Measurements from ENCODE around the gene DOCK3. TPM values are rescaled to one million over a fixed set of nuclear protein-coding genes. Genes with fewer than 3 reads are reported as not detected.

Gene DOCK3
- total and polyA plus RNA-seq, 2 of the 4 experiments (the other 2 are of a cell fraction) = under 0.01 to 0.12 TPM

DNA sequence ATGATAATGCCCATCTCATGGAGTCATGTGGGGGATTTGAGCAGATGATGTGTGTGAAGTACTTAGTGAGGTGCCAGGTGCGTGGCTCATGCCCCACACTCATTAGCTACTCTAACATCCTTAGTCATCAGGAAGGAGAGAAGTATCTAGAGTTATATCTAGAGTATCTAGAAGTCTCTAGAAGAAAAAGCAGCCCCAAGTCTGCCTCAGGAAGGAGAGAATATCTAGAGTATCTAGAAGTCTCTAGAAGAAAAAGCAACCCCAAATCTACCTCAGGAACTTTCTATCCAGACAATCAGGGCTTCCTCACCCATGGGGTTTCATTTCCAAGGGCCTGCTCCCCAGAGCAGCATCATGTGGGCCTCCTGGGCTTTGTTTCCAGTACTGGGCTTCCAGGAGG, 24.7 kb upstream of the DOCK3 start:
- intact Hi-C loops (cut with micrococcal nuclease) (no loop called here), in situ Hi-C loops (cut with MboI; ENCODE audit: low sequenced_read_pairs) (no loop called here), dilution Hi-C loops (cut with HindIII; ENCODE audit: low sequenced_read_pairs, unreplicated experiment) (no loop called here)
- no peak overlapping the region for H3K56ac ChIP-seq (ENCODE audit: extremely low read depth, insufficient read depth, low read length)
- no peaks in the 10 kb centered on the region; the same call in 1 of the 2 replicates for H3K27me3 ChIP-seq (ENCODE audit: control insufficient read depth, insufficient read depth, low read length)
- ATAC-seq (ENCODE audit: low read depth) (no peak), DNase-seq (no peak)
- H3K79me1 ChIP-seq (ENCODE audit: low read depth in 1 of 2, low read length in 2 of 2) = no peaks in the 10 kb centered on the region
- H3K36me3 ChIP-seq (ENCODE audit: control insufficient read depth, insufficient read depth, low read length) = no peaks in the 10 kb centered on the region; the same call in 1 of the 2 replicates
- no peak overlapping the region for H2AFZ ChIP-seq (replicated peaks; ENCODE audit: low read length, poor library complexity)
- CTCF ChIA-PET = no interaction called here
- H3K4me3 ChIP-seq (ENCODE audit: insufficient read depth, low read depth, low read length) = no peak overlapping the region
- H3K27ac ChIP-seq (ENCODE audit: insufficient read depth, low read length) = no peak overlapping the region
- TF ChIP-seq CEBPB (IDR thresholded peaks at IDR 0.05; ENCODE audit: low read depth, low read length) (no peak), NFE2L2 (IDR thresholded peaks at IDR 0.05; ENCODE audit: low read depth, low read length) (no peak), CTCF (conservative IDR thresholded peaks at IDR 0.05; ENCODE audit: low read depth, low read length) (no peak), MAZ (IDR thresholded peaks at IDR 0.05; ENCODE audit: borderline replicate concordance, low read depth, low read length) (no peak)
- H2BK20ac ChIP-seq (ENCODE audit: low read depth, low read length) = no peak overlapping the region
- no peaks in the 10 kb centered on the region; the same call in 1 of the 2 replicates for H4K20me1 ChIP-seq (ENCODE audit: insufficient read depth, low read length)
- no peak overlapping the region for H3K14ac ChIP-seq (replicated peaks; ENCODE audit: low read depth, low read length)
- H2AK9ac ChIP-seq (replicated peaks; ENCODE audit: low read depth, low read length, poor library complexity) = no peak overlapping the region
- no peak overlapping the region for H2BK5ac ChIP-seq (ENCODE audit: low read depth, low read length, poor library complexity, severe bottlenecking)
- H3K9me3 ChIP-seq (ENCODE audit: control insufficient read depth, insufficient read depth, low read length) = no peaks in the 10 kb centered on the region
- H3K9ac ChIP-seq (ENCODE audit: low read depth, low read length) = no peak overlapping the region
- POLR2A ChIA-PET (ENCODE audit: unreplicated experiment) = no interaction called here
- no peaks in the 10 kb centered on the region for H3K9me1 ChIP-seq (ENCODE audit: insufficient read depth, low read length)
- no peaks in the 10 kb centered on the region for H3K4me1 ChIP-seq (ENCODE audit: control insufficient read depth, insufficient read depth, low read length)
- H2BK15ac ChIP-seq (ENCODE audit: low read depth, low read length) = no peak overlapping the region
- H3K4ac ChIP-seq (ENCODE audit: low read depth, low read length) = no peak overlapping the region
- no CpG with 5 or more reads among the region's 1 CpG for WGBS, 2 experiments (ENCODE audit: extremely low coverage in 2 of 2, insufficient read length in 1 of 2)
- BruUV-seq (replicated peaks) = no TSS peak
- no peak overlapping the region for H4K91ac ChIP-seq (ENCODE audit: insufficient read depth, low read depth, low read length)
- no peak overlapping the region for H4K8ac ChIP-seq (ENCODE audit: low read depth in 2 of 2, low read length in 2 of 2)
- no peak overlapping the region for H2AK5ac ChIP-seq (ENCODE audit: low read depth, low read length)
- no peak overlapping the region for H2BK120ac ChIP-seq (ENCODE audit: low read depth, low read length)
- H3K18ac ChIP-seq (ENCODE audit: low read depth, low read length) = no peak overlapping the region
- no peak overlapping the region for H4K5ac ChIP-seq (ENCODE audit: low read depth, low read length)
- H3K23ac ChIP-seq (ENCODE audit: low read depth, low read length) = no peak overlapping the region
- H3K4me2 ChIP-seq (ENCODE audit: low read depth, low read length) = no peak overlapping the region

Data from IMR-90 (cell line).